HL-60 (cell line): ENCODE measurements around the gene S1PR5.

Source experiments
- DNase-seq, 2 experiments: peaks; one replicate each; pipeline ENCODE4 v3.0.0-alpha.2; 2010 to 2020; ENCODE audit warnings: low read depth in 1 of 2, low spot score in 1 of 2
- H3K27ac ChIP-seq: fragments of 250-450 bp; sonication (Bioruptor Pico); replicated peaks from 2 replicates; pipeline ENCODE4 v1.5.1; 2020; ENCODE audit warnings: mild to moderate bottlenecking, moderate library complexity
- H3K27me3 ChIP-seq: fragments of 250-450 bp; sonication (Bioruptor Pico); 2 replicates; pipeline ENCODE4 v1.5.1; 2021; ENCODE audit warnings: mild to moderate bottlenecking, moderate library complexity; ENCODE audit not compliant: insufficient read depth, poor library complexity, severe bottlenecking
- H3K4me3 ChIP-seq: replicated peaks from 2 replicates; pipeline ENCODE4 v1.5.1; 2011; ENCODE audit warnings: mild to moderate bottlenecking, control low read depth, low read length; ENCODE audit not compliant: insufficient read depth
- GABPA ChIP-seq: IDR thresholded peaks from 2 replicates; pipeline ENCODE4 v1.6.1; 2012; ENCODE audit warnings: low read depth
- POLR2AphosphoS5 ChIP-seq: IDR thresholded peaks from 2 replicates; pipeline ENCODE4 v1.6.1; 2012; ENCODE audit warnings: low read depth
- SPI1 ChIP-seq: IDR thresholded peaks from 2 replicates; pipeline ENCODE4 v1.6.1; 2012; ENCODE audit warnings: low read depth, mild to moderate bottlenecking, borderline replicate concordance
- TF ChIP-seq, protein P1 (sequence below): IDR thresholded peaks from 2 replicates; pipeline ENCODE4 v1.6.1; 2012; ENCODE audit warnings: low read depth; ENCODE audit not compliant: insufficient replicate concordance
- TF ChIP-seq, protein P2 (sequence below): IDR thresholded peaks from one replicate; pipeline ENCODE4 v1.5.1; 2011; ENCODE audit warnings: low read length, control low read depth, inconsistent platforms; ENCODE audit not compliant: insufficient read depth

S1PR5 gene

DNA sequence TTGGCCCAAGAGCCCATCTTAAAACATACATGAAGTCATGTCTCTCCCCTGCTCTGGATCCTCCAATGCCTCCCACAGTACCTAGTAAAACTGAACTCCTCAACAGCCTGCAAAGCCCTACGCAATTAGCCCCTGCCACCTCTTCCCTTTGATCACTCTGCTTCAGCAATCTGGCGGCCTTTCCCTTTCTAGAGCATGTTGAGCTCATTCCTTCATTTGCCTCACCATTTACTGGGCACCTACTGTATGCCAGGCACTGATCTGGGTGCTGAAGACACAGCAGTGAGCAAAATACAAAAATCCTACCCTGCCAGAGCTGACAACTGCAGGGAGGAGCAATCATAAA, 17.0 kb downstream of the S1PR5 start:
- no peak overlapping the region for H3K27ac ChIP-seq

DNA sequence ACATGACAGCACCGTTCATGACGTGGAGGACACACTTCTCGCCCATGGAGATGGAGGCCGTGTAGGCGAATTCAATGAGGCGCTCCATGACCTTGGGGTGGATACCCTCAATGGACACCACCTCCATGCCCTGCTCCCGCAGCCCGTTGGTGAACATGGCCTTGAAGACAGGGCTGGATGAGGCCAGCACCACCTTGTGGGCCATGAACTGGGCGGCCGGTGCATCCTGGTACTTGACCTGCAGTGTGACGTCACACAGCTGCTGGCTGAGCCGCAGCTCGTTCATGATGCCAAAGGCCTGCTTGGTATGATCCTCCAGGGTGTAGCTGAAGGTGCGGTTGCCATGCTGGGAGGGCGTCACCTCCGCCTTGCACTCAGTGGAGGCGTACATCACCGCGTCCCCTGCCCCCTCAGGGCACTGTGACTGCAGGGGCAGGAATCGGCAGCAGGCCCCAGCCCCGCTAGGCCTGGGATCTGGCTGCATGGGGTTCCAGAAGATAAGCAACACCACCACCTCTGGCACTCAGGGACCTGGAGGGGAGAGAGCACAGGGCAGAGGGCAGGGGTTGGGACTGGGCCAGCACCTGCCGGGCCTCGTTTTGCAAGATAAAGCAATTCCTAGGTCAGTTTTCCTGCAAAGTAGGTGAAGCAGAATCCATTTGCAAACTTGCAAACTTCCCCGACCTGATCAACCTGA, 17.5 kb downstream of the S1PR5 start:
- Histone ChIP-seq H3K4me3 (no peak overlapping the region), H3K27ac (no peak overlapping the region), H3K27me3 (no peaks in the 10 kb centered on the region)
- TF ChIP-seq, protein P1, sequence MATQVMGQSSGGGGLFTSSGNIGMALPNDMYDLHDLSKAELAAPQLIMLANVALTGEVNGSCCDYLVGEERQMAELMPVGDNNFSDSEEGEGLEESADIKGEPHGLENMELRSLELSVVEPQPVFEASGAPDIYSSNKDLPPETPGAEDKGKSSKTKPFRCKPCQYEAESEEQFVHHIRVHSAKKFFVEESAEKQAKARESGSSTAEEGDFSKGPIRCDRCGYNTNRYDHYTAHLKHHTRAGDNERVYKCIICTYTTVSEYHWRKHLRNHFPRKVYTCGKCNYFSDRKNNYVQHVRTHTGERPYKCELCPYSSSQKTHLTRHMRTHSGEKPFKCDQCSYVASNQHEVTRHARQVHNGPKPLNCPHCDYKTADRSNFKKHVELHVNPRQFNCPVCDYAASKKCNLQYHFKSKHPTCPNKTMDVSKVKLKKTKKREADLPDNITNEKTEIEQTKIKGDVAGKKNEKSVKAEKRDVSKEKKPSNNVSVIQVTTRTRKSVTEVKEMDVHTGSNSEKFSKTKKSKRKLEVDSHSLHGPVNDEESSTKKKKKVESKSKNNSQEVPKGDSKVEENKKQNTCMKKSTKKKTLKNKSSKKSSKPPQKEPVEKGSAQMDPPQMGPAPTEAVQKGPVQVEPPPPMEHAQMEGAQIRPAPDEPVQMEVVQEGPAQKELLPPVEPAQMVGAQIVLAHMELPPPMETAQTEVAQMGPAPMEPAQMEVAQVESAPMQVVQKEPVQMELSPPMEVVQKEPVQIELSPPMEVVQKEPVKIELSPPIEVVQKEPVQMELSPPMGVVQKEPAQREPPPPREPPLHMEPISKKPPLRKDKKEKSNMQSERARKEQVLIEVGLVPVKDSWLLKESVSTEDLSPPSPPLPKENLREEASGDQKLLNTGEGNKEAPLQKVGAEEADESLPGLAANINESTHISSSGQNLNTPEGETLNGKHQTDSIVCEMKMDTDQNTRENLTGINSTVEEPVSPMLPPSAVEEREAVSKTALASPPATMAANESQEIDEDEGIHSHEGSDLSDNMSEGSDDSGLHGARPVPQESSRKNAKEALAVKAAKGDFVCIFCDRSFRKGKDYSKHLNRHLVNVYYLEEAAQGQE, result no peak
- TF ChIP-seq SPI1 (no peak), POLR2AphosphoS5 (no peak)
- DNase-seq, result no peak

More for the DNA sequence above, 17.0 kb downstream of the S1PR5 start:
- H3K27me3 ChIP-seq, result no peaks in the 10 kb centered on the region
- no peak for TF ChIP-seq POLR2AphosphoS5
- TF ChIP-seq, protein P1, result no peak
- no peak overlapping the region for H3K4me3 ChIP-seq
- no peak for DNase-seq

DNA sequence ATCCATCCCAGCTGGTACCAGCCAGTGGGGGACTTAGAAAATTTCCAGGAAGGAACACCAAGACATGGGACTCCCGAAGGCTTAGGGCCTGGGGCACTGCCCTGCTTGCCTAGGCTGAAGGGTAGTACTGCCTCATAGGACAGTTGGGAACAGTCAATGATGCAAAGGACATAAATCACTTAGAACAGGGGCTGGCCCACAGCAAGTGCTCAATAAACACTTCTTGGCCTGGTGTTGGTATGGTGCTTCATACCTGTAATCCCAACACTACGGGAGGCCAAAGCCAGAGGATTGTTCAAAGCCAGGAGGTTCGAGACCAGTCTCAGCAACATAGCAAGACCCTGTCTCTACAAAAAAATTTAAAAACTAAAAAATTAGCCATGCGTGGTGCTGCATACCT, 19.9 kb downstream of the S1PR5 start:
- no peak overlapping the region for H3K4me3 ChIP-seq
- no peak for TF ChIP-seq SPI1
- TF ChIP-seq GABPA, result no peak
- TF ChIP-seq, protein P1, result no peak
- no peak for TF ChIP-seq POLR2AphosphoS5
- TF ChIP-seq, protein P2, sequence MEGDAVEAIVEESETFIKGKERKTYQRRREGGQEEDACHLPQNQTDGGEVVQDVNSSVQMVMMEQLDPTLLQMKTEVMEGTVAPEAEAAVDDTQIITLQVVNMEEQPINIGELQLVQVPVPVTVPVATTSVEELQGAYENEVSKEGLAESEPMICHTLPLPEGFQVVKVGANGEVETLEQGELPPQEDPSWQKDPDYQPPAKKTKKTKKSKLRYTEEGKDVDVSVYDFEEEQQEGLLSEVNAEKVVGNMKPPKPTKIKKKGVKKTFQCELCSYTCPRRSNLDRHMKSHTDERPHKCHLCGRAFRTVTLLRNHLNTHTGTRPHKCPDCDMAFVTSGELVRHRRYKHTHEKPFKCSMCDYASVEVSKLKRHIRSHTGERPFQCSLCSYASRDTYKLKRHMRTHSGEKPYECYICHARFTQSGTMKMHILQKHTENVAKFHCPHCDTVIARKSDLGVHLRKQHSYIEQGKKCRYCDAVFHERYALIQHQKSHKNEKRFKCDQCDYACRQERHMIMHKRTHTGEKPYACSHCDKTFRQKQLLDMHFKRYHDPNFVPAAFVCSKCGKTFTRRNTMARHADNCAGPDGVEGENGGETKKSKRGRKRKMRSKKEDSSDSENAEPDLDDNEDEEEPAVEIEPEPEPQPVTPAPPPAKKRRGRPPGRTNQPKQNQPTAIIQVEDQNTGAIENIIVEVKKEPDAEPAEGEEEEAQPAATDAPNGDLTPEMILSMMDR, result no peak
- DNase-seq, result no peak
- no peaks in the 10 kb centered on the region for H3K27me3 ChIP-seq
- H3K27ac ChIP-seq, result no peak overlapping the region

DNA sequence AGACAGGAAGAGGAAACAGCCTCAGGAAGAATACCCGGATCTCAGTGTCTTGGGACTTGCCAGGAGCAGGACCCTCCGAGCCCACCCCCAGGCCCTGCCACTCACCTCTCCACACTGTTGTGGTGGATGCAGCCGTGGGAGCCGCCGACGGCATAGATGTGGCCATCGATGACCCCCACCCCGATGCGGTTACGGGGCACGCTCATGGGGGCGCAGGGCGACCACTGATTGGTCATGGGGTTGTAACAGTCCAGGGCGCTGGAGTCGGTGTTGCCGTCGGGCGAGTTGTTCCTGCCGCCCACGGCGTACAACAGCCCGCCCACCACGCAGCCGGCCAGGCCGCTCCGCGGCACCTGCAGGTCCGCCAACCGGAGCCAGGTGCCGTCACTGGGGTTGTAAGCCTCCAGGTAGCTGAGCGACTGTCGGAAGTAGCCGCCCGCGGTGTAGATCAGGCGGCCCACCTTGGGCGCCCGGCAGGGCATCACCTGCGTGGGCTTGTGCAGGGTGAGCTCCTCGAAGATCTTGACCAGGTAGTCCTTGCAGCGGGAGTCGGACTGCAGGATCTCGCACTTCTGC, 25.7 kb downstream of the S1PR5 start:
- no peak overlapping the region for H3K27ac ChIP-seq
- no peak overlapping the region for H3K4me3 ChIP-seq
- DNase-seq, result no peak
- TF ChIP-seq GABPA (no peak), POLR2AphosphoS5 (no peak), SPI1 (no peak)
- TF ChIP-seq, protein P2, result no peak
- TF ChIP-seq, protein P1, result no peak
- H3K27me3 ChIP-seq, result no peaks in the 10 kb centered on the region
